Activated CD4-positive, alpha-beta T cell treated with anti-CD3 and anti-CD28 coated beads, Interleukin-2, amount 50 U/mL, for 4 hours (primary cell): ENCODE measurements around the gene VDR.

ENCODE experiments used
- DNase-seq, 2 experiments: peaks; one replicate each; pipeline ENCODE4 v3.0.0-alpha.2; 2020

Gene VDR

DNA sequence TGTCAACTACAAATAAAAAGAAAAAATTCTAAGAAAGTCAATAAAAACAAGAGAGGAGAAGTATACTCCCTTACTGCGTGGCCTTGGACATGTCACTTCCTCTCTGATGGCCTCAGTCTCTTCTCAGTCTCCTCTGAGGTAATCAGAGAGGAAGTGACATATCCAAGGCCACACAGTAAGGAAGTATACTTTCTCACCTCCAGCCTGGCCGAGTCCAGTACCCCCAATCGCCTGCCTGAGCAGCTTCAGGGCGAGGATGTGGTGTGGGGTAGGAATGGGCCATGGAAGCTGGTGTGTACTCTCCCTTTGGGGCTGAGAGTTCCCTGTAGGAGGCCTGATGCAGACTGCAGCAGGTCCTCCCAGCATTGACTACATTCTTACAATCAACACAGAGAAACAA is 15.8 kb downstream of the VDR start:
- DNase-seq = no peak

DNA sequence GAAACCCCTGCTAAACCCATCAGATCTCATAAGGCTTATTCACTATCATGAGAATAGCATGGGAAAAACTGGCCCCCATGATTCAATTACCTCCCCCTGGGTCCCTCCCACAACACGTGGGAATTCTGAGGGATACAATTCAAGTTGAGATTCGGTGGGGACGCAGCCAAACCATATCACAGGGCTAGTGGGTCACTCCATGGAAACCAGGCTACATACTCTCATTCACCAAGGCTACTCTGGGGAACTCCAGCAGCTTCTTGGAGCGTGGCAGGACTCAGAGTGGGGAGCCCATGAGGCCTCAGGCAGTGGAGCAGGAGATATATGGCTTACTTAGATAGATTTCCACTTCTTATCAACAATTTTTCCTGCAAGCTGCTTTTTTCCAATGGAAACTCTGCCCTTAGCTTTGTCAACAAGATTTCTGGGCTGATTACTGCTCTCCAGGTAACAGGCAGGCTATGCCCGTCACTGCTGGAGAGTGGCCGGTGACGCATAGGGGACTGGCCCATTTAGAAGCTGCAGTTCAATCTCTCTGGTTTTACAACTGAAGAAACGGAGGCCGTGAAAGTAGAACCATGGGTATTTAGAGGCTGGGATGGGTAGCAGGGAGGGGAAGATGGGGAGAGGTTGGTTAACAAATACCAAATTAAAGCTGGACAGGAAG is 16.5 kb downstream of the VDR start:
- no peak for DNase-seq

GRCh38 chr12:47887529-47887928 is 17.3 kb downstream of the VDR start:
- no peak for DNase-seq

GRCh38 chr12:47886510-47887240 is 18.1 kb downstream of the VDR start:
- no peak for DNase-seq

DNA sequence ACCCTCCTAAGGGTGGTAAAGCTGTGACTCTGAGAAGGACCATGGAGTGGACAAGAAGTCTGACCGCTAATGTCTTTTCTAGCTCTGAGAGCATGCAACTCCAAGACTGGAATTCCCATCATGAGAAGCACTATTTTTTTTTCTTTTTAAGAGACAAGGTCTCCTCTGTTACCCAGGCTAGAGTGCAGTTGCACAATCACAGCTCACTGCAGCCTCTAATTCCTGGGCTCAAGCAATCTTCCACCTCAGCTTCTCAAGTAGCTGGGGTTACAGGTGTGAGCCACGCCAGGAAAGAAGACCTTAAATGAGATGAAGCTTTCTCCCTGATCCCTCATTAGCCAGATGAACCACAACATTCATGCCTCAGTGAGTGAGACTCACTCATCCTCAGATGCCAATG is 19.2 kb downstream of the VDR start:
- no peak for DNase-seq

GRCh38 chr12:47885012-47885501 is 19.7 kb downstream of the VDR start:
- DNase-seq = peak; percentile 52 to 65

DNA sequence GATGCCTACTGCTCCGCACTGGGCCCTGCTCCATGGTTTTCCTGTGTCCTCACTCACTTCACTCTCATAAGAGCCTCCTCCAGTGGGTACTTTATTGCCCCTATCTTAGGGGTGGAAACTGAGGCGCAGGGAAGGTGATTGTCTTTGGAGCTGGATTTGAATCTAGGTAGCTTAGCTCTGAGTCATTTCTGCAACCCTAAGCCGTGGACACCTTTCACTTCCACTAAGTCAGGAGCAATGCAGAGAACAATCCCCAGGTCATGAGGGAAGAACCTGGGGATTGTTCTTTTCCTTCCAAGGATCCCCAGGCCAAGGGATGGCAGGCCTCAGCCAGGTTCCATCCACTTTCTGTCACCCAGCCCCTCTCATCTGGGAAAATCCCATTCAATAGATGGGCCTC is 20.3 kb downstream of the VDR start:
- DNase-seq = no peak

GRCh38 chr12:47883663-47884195 is 21.1 kb downstream of the VDR start:
- no peak for DNase-seq

DNA sequence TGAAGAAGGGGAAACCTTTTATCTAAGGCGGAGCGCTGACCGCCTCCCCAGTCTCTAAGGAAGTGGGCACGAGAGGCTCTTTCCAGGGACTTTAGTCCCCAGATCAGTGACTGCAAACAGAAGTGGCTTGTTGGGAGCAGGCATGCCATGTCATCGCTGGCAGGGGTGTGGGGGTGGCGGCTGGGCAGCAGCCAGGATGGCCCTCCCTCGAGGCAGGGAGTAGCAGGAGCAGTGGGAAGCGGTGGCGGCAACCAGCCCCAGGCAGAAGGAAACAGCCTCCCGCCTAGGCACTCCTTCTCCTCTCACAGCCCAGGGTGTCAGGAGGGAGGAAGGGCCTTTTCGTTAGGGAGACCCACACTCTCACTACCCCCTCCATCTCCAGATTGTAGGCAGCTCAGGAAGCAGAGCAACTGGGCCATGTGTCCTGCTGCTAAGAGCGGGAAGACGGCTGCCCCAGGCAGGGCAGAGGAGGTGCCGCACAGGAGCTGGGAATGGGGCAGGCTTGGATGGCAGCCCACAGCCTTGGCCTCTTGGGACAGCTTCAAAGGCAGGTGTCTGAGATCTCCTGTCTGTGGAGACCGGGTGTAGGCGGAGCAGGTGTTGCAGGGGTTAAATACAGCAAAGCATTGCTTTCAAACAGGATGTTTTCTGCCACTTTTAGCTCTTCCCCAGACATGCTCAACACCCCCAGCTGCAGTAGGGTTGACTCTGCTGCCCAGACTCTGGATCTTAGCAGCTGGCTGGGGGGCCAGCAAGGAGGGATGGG is 21.8 kb downstream of the VDR start:
- peak in 1 of 2 experiments; percentile 18 for DNase-seq

GRCh38 chr12:47881826-47882427 is 22.9 kb downstream of the VDR start:
- no peak for DNase-seq

- DNase-seq = no peak
Measured at GRCh38 chr12:47881051-47881450, 23.7 kb downstream of the VDR start.

- DNase-seq = no peak
Measured at GRCh38 chr12:47878918-47879481, 25.8 kb downstream of the VDR start.

DNA sequence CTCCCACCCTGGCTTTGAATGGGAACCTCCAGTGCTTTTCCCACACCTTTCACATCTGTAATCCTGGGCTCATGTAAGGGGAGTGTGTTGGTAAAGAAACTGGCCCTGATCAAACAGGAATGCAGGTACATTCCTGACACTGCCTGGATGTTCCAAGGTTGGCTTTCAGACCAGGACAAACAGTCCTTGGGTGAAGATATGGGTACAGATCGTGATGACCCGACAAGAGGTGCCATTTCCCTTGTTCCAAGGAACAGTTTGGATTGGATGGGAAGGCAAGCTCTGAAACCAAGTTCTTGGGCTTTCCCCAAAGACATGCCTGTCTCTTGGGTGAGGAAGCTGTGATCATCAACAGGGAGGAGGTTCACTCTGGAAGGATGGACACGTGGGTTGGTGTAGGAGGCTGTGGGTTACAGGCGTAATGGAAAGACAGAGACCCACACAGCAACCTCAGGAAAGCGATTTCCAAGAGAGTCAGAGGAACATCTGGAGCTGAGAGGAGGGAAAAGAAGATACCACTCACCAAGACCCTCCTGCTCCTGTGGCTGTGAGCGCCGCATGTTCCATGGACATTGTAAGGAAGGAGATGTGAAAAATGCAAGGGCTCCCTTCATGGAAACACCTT is 26.4 kb downstream of the VDR start:
- DNase-seq = no peak

DNA sequence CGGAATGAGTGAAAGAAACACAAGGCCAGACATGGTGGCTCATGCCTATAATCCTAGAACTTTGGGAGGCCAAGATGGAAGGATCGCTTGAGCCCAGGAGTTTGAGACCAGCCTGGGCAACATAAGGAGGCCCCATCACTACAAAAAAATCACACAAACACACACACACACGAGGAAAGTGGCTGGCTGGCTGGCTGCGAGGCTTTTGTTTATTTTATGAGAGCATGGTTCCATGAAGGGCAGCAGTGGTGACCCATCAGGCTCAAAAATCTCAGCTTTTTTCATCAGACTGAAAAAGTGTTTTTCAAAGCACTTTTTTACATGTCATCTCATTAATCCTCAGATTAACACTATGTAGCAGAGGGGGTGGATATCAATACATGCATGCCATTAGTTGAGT is 27.7 kb downstream of the VDR start:
- no peak for DNase-seq

GRCh38 chr12:47876440-47876960 is 28.3 kb downstream of the VDR start:
- no peak for DNase-seq

- no peak for DNase-seq
Measured at GRCh38 chr12:47875746-47876439, 28.9 kb downstream of the VDR start.

DNA sequence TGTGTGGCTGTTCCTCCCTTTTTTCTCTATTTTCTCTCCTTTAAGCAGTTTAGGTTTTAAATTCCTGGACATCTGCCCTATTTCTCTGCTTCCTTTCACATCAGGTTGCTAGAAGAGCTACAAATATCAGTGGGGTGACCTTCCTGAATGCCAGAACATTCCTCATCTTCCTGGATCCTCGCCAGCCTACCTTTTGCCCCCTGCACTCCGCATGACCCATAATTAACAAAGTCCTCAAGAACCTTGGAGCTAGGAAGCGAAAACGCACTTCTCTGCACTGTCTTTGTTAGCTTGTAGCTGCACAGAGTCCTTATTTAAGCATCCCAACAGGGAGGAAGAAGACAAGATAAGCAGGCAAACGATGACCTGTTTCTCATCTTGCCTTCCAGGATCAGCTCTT is 30.5 kb downstream of the VDR start:
- no peak for DNase-seq

- DNase-seq = no peak
Measured at GRCh38 chr12:47870175-47870781, 34.5 kb downstream of the VDR start.

DNA sequence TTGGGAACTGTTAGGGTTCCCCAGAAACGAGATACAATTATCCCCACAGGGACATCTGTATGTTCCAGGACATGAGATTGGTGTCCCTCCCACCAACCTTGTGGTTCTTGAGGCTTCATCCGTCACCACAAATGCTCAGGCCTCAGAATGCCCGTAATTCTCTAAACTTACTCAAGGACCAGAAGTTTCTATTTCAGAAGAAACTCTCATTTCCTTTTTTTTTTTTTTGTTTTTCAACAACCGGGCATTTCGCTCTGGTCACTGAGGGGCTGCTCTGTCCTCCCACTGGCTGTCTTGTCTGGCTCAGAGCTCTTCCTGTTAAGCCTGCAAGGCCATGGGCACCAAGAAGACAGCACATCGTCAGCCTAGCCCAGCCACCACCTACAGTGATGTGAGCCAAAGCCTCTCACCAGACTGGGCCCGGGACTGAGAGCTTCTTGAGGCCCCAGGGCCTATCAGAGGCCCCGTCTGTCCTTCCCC is 36.2 kb downstream of the VDR start:
- no peak for DNase-seq

GRCh38 chr12:47868041-47868440 is 36.8 kb downstream of the VDR start:
- DNase-seq = no peak

DNA sequence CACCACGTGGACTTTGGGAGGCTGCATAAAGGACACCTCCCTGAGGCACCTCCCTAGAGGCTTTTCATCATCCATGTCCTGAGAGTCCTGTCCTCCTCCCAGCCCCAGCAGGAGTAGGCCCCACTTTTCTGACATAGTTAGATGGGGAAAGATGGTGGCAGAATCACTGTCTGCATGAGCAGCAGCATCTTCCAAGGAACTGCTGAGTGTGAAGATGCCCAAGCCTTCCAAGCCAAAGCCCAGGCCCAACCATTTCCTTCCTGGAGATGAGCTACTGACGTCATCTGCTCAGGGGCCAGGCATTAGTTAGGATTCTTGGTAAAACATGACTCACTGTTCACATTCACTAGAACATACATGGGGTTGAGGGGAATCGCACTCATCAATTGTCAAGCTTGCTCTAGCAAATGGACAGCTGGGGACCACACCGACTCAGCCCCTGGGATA is 37.3 kb downstream of the VDR start:
- no peak for DNase-seq
